GM21529 (cell line): ENCODE results near the gene MPV17L2.
"Not testable (repeated sequence)": the region's sequence is repeated elsewhere in the genome, so short reads cannot be mapped to it uniquely, and the experiment has no call there.

ENCODE experiments used
- ATAC-seq: cut with Tn5 transposase; IDR thresholded peaks from one replicate; pipeline ENCODE4 v1.9.1; 2021; ENCODE audit not compliant: unreplicated experiment

Gene MPV17L2

DNA sequence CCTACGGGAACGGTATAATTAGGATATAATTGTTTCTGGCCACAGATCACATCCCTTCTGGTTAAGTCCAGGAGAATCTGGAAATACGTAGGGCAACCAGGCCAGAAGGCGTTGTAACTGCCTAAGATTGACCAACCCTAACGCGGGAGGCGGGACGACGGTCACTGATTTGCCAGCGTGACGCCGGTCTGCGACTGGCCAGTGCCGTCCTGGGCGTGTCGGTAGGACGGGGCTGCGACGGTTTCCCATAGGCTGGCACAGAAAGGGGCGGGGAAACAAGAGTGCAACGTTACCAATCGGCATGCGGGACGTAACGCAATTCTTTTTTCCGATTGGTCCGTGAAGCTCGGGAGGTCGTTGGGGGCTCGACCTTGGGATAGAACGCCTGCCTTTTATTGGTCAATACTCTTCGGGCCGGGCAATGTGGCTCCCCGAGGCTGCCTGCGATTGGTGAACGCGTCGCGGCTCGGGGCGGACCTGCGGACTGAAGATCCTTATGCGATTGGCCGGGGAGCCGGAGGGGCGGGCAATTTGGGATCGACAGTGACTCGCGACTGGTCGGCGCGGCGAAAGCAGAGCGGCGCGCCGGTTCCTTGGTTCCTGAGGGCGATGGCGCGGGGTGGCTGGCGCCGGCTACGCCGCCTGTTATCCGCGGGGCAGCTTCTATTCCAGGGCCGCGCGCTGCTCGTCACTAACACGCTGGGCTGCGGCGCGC is at the start of gene MPV17L2:
Gene MPV17L2, plus strand, starts transcription at position 546 of the 715 bp plus-strand sequence. Its CDS starts 64 bp downstream, at position 610.
- peak; percentile 80 for ATAC-seq

DNA sequence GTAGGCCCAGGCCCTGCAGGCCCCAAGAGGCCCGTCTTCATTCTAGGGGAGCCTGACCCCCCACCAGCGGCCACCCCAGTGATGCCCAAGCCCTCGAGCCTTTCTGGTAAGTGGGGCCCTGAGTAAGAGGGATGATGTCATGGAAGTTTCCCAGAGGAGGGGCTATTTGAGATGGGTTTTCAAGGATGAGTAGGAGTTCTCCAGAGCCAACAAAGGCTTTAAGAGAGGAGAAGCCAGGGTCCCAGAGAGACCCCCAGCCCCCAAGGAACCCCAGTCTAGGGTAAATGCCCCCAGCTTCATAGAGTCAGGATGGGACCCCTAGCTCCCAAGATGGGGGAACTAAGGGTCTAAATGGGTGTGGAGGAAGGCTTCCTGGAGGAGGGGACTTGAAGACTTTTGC is 49.1 kb upstream of the MPV17L2 start:
- no peak for ATAC-seq

DNA sequence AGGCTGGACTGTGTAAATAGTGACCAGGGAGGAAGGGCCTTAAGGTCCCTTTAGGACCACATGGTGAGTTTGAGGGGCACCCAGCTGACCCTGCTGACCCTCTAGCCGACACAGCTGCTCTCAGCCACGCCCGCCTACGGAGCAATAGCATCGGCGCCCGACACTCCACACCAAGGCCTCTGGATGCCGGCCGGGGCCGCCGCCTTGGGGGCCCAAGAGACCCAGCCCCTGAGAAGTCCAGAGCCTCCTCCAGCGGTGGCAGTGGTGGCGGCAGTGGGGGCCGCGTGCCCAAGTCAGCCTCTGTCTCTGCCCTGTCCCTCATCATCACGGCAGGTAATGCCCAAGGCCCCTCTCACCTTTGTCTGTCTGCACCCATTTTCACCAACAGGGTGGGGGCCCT is 48.7 kb upstream of the MPV17L2 start:
- ATAC-seq, result no peak

DNA sequence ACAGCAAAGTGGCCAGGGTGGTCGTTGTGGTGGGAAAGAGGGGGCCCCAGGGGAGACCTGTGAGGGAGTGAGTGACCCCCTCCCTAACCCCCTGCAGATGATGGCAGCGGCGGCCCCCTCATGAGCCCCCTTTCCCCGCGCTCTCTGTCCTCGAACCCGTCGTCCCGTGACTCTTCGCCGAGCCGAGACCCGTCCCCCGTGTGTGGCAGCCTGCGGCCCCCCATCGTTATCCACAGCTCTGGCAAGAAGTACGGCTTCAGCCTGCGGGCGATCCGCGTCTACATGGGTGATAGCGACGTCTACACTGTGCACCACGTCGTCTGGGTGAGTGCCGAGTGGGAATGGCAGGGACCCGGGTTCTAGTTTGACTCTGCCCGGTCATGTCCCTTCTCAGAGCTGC is 48.1 kb upstream of the MPV17L2 start:
- ATAC-seq, result no peak

- ATAC-seq, result no peak
Measured at GRCh38 chr19:18145391-18145999, 47.5 kb upstream of the MPV17L2 start.

- no peak for ATAC-seq
Measured at GRCh38 chr19:18147396-18147795, 45.6 kb upstream of the MPV17L2 start.

DNA sequence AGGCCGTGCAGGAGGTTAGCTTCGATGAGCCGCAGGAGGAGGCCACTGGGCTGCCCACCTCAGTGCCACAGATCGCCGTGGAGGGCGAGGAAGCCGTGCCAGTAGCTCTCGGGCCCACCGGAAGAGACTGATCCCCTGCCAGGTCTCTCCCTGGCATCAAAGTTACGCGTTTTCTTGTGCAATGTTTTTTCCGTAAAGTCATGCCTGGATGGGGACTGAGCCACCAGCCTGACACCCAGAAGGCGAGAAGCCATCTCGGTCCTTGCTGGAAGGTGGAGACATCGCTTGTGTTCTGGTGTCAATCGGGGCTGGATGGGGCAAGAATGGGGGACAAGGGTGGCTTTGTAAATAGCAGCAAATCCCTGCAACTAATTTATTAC is 43.4 kb upstream of the MPV17L2 start:
- no peak for ATAC-seq

- no peak for ATAC-seq
Measured at GRCh38 chr19:18150776-18151624, 42.0 kb upstream of the MPV17L2 start.

GRCh38 chr19:18152442-18152816 is 40.6 kb upstream of the MPV17L2 start:
- ATAC-seq, result peak; percentile 67

- ATAC-seq, result peak; percentile 65
Measured at GRCh38 chr19:18152817-18153555, 40.0 kb upstream of the MPV17L2 start, which contains the start of gene PIK3R2. Gene PIK3R2, plus strand, starts transcription at chr19:18153163. Its CDS starts 2,717 bp downstream, at chr19:18155880.

DNA sequence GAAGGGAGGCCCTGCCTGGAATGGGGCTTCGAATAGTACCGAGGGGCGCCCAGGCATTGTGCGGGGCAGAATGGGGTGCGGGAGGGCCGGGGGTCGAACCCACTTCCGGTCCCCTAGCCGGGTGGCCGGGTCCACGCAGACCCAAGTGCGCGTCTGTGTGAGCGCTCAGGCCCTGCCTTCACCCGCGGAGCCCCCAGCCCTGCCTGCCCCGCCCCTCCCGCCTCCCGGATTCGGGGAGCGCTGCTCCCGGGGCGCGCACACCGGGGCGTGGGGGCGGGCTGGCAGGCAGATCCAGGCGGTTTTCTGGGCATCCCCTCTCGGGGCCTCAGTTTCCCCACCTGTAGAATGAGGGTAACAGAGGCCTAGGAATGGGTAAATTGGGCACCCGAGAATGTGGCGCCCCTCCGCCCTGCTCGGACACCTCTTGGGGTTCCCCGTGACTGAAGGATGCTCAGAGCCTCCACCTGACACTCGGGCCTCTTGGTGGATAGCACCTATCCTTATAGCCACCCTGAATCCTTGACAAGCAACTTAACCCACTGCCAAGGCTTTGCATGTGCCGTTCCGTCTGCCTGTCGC is 39.4 kb upstream of the MPV17L2 start:
- ATAC-seq, result no peak

DNA sequence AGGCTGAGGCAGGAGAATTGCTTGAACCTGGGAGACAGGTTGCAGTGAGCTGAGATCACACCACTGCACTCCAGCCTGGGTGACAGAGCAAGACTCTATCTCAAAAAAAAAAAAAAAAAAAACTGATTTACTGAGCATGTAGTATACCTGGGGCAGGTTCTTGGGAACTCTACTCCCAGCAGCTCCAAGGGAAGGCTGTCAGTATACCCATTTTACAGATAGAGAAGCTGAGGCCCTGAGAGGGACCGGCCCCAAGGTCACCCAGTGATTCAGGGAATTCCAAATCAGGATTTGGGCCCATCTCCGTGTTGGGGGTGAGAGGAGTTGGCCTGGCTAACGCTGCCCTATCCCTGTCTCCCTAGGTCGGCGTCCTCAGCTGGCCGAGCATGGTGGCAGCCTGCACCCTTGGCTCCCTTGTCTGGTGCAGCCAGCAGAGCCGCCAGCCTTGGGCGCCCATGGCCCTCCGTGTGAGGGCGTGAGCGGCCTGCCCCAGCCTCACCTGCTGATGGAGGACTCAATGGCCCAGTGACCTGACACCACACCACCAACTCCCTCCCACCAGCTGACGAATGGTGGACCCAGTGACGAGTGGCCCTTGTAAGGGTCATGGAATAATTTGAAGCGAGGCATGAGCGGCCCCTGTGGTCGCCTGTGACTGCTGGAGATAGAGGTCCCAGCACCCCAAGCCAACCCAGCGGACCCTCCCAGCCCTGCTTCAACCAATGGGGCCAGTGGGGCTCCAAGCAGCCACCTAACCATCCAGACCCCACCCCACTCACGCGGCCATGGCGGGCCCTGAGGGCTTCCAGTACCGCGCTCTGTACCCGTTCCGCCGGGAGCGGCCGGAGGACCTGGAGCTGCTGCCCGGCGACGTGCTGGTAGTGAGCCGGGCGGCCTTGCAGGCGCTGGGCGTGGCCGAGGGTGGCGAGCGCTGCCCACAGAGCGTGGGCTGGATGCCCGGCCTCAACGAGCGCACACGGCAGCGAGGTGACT is 37.6 kb upstream of the MPV17L2 start:
- ATAC-seq, result no peak

GRCh38 chr19:18156268-18156667 is 36.8 kb upstream of the MPV17L2 start:
- ATAC-seq, result no peak

GRCh38 chr19:18156841-18157464 is 36.1 kb upstream of the MPV17L2 start:
- no peak for ATAC-seq

DNA sequence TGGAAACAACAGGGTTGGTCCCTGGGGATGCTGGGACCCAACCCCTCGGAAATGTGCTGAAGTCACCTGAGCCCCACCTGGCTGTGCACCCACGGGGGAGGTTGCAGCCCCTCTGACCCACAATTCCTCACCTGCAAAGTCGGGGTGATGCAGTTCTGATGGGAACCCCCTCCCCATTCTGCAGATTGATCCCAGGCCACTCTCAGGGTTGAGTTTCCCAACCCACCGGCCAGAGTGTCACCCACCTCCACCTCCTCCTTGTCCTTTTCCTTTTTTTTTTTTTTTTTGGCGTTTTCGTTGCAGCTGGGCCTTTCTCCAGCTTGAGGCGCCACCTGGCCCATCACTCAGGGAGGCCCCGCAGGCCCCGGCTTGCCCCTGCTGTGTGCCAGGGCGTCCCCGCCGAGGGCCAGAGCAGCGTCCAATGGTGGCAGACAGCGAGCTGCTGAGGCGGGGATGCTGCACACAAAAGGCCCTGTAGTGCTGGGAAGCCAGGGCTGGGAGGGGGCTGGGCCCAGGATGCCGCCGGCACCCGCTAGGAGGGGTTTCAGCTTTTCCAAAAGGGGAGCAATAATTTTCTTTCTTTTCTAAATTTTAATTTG is 35.5 kb upstream of the MPV17L2 start:
- ATAC-seq, result no peak

GRCh38 chr19:18158467-18158866 is 34.6 kb upstream of the MPV17L2 start:
- no peak for ATAC-seq

GRCh38 chr19:18159059-18159616 is 33.9 kb upstream of the MPV17L2 start:
- not testable (repeated sequence) for ATAC-seq

- ATAC-seq, result no peak
Measured at GRCh38 chr19:18159810-18160209, 33.2 kb upstream of the MPV17L2 start.
